GM12878 (cell line): Measurements from ENCODE around the gene GRAMD1A. TPM values are rescaled to one million over a fixed set of nuclear protein-coding genes. Genes with fewer than 3 reads are reported as not detected.

Experiments
- ATAC-seq: fragments of 200-7000 bp; cut with Tn5 transposase; 3 replicates; pipeline ENCODE4 v1.9.1; 2020; ENCODE audit warnings: mild to moderate bottlenecking, moderate library complexity
- BruUV-seq: library from RNA; stranded (reverse); fragments of 400-500 nt; replicated peaks from 2 replicates; lab custom pipeline; 2021; lab: Mats Ljungman, UMichigan
- CTCF ChIA-PET: fragments of 300-600 bp; sonication (Branson Sonifier 250); formaldehyde crosslinking; extraction: SDS; loops from one replicate; lab custom pipeline; 2021; ENCODE audit warnings: inconsistent platforms; lab: Yijun Ruan, JAX
- POLR2A ChIA-PET: fragments of 350-600 bp; formaldehyde crosslinking; extraction: SDS; loops from one replicate; lab custom pipeline; 2021; ENCODE audit warnings: inconsistent platforms; lab: Charles Lee
- RAD21 ChIA-PET: fragments of 300-600 bp; sonication (Branson Sonifier 250); formaldehyde crosslinking; loops from one replicate; lab custom pipeline; 2023; ENCODE audit warnings: antibody characterized with exemption; ENCODE audit not compliant: unreplicated experiment; lab: Charles Lee
- SMC1A ChIA-PET: fragments of 300-600 bp; sonication (Branson Sonifier 250); formaldehyde crosslinking; loops from one replicate; lab custom pipeline; 2023; ENCODE audit not compliant: unreplicated experiment, uncharacterized antibody; lab: Charles Lee
- DNase-seq: peaks from one replicate; pipeline ENCODE4 v3.0.0-alpha.2; 2011; ENCODE audit warnings: low read depth, low spot score
- FAIRE-seq: peaks from 3 replicates; lab custom pipeline; 2011; peaks lifted over from hg19 to GRCh38; lab: Jason Lieb, UNC
- H2AFZ ChIP-seq: 2 replicates; pipeline ENCODE4 v1.6.0; 2011; ENCODE audit warnings: low read depth, low read length, control low read depth; ENCODE audit not compliant: control insufficient read depth
- H3K27ac ChIP-seq: 2 replicates; pipeline ENCODE4 v1.5.1; 2011; ENCODE audit warnings: control low read depth; ENCODE audit not compliant: control insufficient read depth, insufficient read depth
- H3K27me3 ChIP-seq, 2 experiments: replicated peaks in 1 of 2; 2 replicates each; pipeline versions ENCODE4 v1.6.0 to v1.6.1; 2011; ENCODE audit warnings: low read length in 1 of 2; ENCODE audit not compliant: control insufficient read depth in 2 of 2, insufficient read depth in 2 of 2
- H3K36me3 ChIP-seq, 2 experiments: 2 replicates each; pipeline ENCODE4 v1.5.1; 2011; ENCODE audit warnings: low read length in 1 of 2; ENCODE audit not compliant: control insufficient read depth in 2 of 2, insufficient read depth in 2 of 2
- H3K4me1 ChIP-seq: 2 replicates; pipeline ENCODE4 v1.6.1; 2011; ENCODE audit warnings: mild to moderate bottlenecking, low read length, moderate library complexity, mixed read lengths; ENCODE audit not compliant: control insufficient read depth, insufficient read depth
- H3K4me2 ChIP-seq: 2 replicates; pipeline ENCODE4 v1.6.0; 2011; ENCODE audit warnings: control low read depth; ENCODE audit not compliant: control insufficient read depth, insufficient read depth
- H3K4me3 ChIP-seq: fragments of 200-600 bp; sonication (generic); 2 replicates; pipeline ENCODE4 v1.5.1; 2016
- H3K79me2 ChIP-seq: 2 replicates; pipeline ENCODE4 v1.6.0; 2011; ENCODE audit warnings: low read length; ENCODE audit not compliant: control insufficient read depth, insufficient read depth
- H3K9ac ChIP-seq: 2 replicates; pipeline ENCODE4 v1.8.0; 2011; ENCODE audit warnings: low read length, control low read depth, mixed read lengths; ENCODE audit not compliant: control insufficient read depth, insufficient read depth
- H3K9me3 ChIP-seq: replicated peaks from 3 replicates; pipeline ENCODE4 v1.5.1; 2011; ENCODE audit warnings: mild to moderate bottlenecking, low read length; ENCODE audit not compliant: control insufficient read depth, insufficient read depth
- H4K20me1 ChIP-seq: 2 replicates; pipeline ENCODE4 v1.6.0; 2011; ENCODE audit not compliant: control insufficient read depth, insufficient read depth
- ASH2L ChIP-seq: fragments of 300-600, 200-600 bp; sonication (generic); IDR thresholded peaks from 2 replicates; pipeline ENCODE4 v1.6.1; 2017; ENCODE audit warnings: low read depth, mild to moderate bottlenecking, borderline replicate concordance
- CHD2 ChIP-seq: IDR thresholded peaks from 2 replicates; pipeline ENCODE4 v1.6.1; 2011; ENCODE audit warnings: low read depth, low read length, improper control_type of control experiment, borderline replicate concordance
- CREM ChIP-seq: IDR thresholded peaks from 2 replicates; pipeline ENCODE4 v1.6.1; 2014; ENCODE audit warnings: antibody characterized with exemption, low read depth
- CTCF ChIP-seq, 3 experiments: IDR thresholded peaks in 2 of 3; conservative IDR thresholded peaks in 1 of 3; 2 replicates each; pipeline ENCODE4 v1.5.1; 2011; ENCODE audit warnings: low read depth in 3 of 3, low read length in 3 of 3, mild to moderate bottlenecking in 3 of 3, control low read depth in 2 of 3, moderate library complexity in 2 of 3, inconsistent platforms in 1 of 3, mixed read lengths in 1 of 3; ENCODE audit not compliant: control insufficient read depth in 2 of 3, insufficient read depth in 1 of 3; ENCODE audit errors: extremely low read depth in 1 of 3
- DPF2 ChIP-seq: fragments of 450-650 bp; IDR thresholded peaks from 2 replicates; pipeline ENCODE4 v1.6.1; 2017; ENCODE audit warnings: mild to moderate bottlenecking
- FOXM1 ChIP-seq: IDR thresholded peaks from 2 replicates; pipeline ENCODE4 v1.6.1; 2012; ENCODE audit warnings: low read depth, mild to moderate bottlenecking, inconsistent platforms, low read length, moderate library complexity
- KAT2A ChIP-seq: conservative IDR thresholded peaks from 2 replicates; pipeline ENCODE4 v1.6.1; 2011; ENCODE audit warnings: low read depth, low read length; ENCODE audit not compliant: control insufficient read depth
- MXI1 ChIP-seq: fragments of 150-350 bp; IDR thresholded peaks from 2 replicates; pipeline ENCODE4 v1.6.1; 2011; ENCODE audit warnings: low read depth, mild to moderate bottlenecking, inconsistent platforms, low read length, improper control_type of control experiment
- NBN ChIP-seq: fragments of 450-650 bp; IDR thresholded peaks from 2 replicates; pipeline ENCODE4 v1.6.1; 2016
- NFYB ChIP-seq: IDR thresholded peaks from 2 replicates; pipeline ENCODE4 v1.6.1; 2011; ENCODE audit warnings: low read depth, mild to moderate bottlenecking, low read length, improper control_type of control experiment, moderate library complexity; ENCODE audit not compliant: insufficient read depth
- POU2F2 ChIP-seq: IDR thresholded peaks from 3 replicates; pipeline ENCODE4 v1.6.1; 2011; ENCODE audit warnings: low read depth, mild to moderate bottlenecking, low read length, borderline replicate concordance
- TARDBP ChIP-seq: IDR thresholded peaks from 2 replicates; pipeline ENCODE4 v1.6.1; 2016; ENCODE audit warnings: borderline replicate concordance
- USF1 ChIP-seq: IDR thresholded peaks from 2 replicates; pipeline ENCODE4 v1.6.1; 2011; ENCODE audit warnings: borderline replicate concordance, low read depth, mild to moderate bottlenecking, moderate library complexity, mixed read lengths, low read length; ENCODE audit not compliant: insufficient read depth; ENCODE audit errors: extremely low read length
- ZNF217 ChIP-seq: fragments of 450-650 bp; IDR thresholded peaks from 2 replicates; pipeline ENCODE4 v1.6.1; 2017; ENCODE audit warnings: antibody characterized with exemption, mild to moderate bottlenecking
- WGBS: methylation state at CpG from one replicate; pipeline ENCODE4 v1.1.6; 2016; ENCODE audit warnings: low lambda C conversion rate; ENCODE audit not compliant: insufficient replicate concordance, insufficient coverage; ENCODE audit errors: missing lambda C conversion rate; 5-methylcytosine and 5-hydroxymethylcytosine counted together
- in situ Hi-C: fragments of 300-500 bp; cut with MboI; formaldehyde crosslinking; loops from 9 replicates; pipeline ENCODE4 v1.14.3; 2018; ENCODE audit warnings: mixed read lengths
- intact Hi-C: fragments of 100-400 bp; cut with micrococcal nuclease; formaldehyde crosslinking; loops from one replicate; pipeline ENCODE4 v1.14.2; 2022; ENCODE audit not compliant: unreplicated experiment
- polyA plus RNA-seq, 11 experiments: library from polyadenylated mRNA; depleted of rRNA in 4 of 11; unstranded in 6 of 11; stranded (reverse) in 5 of 11; fragments of >200 nt; fragmentation: Nextera tagmentation in 4 of 11; fragmentation: Illumina TruSeq in 1 of 11; extraction: Ambion mirVana in 4 of 11; extraction: Trizol in 1 of 11; gene quantifications; 1 replicate in 1 of 11; 2 replicates in 10 of 11; pipeline versions ENCODE4 v1.2.1 to v1.2.3, GENCODE V29; 2011 to 2016; ENCODE audit warnings: inconsistent platforms in 2 of 11, missing spikeins in 2 of 11, low read depth in 1 of 11
- total RNA-seq, 4 experiments: library from RNA; depleted of rRNA in 3 of 4; stranded (reverse); fragments of >200 nt in 3 of 4; fragmentation: Illumina TruSeq in 1 of 4; extraction: Trizol in 1 of 4; gene quantifications; 2 replicates each; pipeline versions ENCODE4 v1.2.1 to v1.2.3, GENCODE V29; 2013 to 2021

GRAMD1A gene
- total and polyA plus RNA-seq, 10 of the 15 experiments (the other 5 are each of a cell fraction or from before 2014, with no cell fraction given): 0.79 to 73.6 (median 35.3) TPM

GRCh38 chr19:35065574-35065973 lies 65.5 kb downstream of the GRAMD1A start:
- CTCF ChIA-PET: interaction anchor here (2.3 to 3.6 kb wide), 4 partner anchors 17 to 26 kb away, joined by 7 to 66 read pairs (median 37); no protein-coding TSS in a partner anchor
- Histone ChIP-seq H3K79me2 (no peaks in the 10 kb centered on the region), H2AFZ (no peak overlapping the region)
- in situ Hi-C loops: loop anchor here (5.0 kb wide), 1 partner anchor 72 kb away; the partner anchor contains the start of genes FXYD1 and LGI4
- TF ChIP-seq USF1 (no peak), NBN (no peak), DPF2 (no peak), POU2F2 (no peak), NFYB (no peak), KAT2A (no peak), FOXM1 (no peak), CHD2 (no peak), CREM (no peak), ZNF217 (no peak), TARDBP (no peak), MXI1 (no peak), CTCF (IDR thresholded peaks at IDR 0.05 in 2 of 3, conservative IDR thresholded peaks at IDR 0.05 in 1 of 3; ENCODE audit: control insufficient read depth in 2 of 3, extremely low read depth in 1 of 3, insufficient read depth in 1 of 3, low read depth in 3 of 3, low read length in 3 of 3) (no peak), ASH2L (no peak)
- TF ChIP-seq, all 136 proteins: peak for 0
- no peak overlapping the region for H3K9ac ChIP-seq
- ATAC-seq (no peak), DNase-seq (no peak), FAIRE-seq (no peak)
- POLR2A ChIA-PET: no interaction called here
- H4K20me1 ChIP-seq: no peaks in the 10 kb centered on the region
- intact Hi-C loops: no loop called here
- H3K4me3 ChIP-seq: no peak overlapping the region
- H3K27ac ChIP-seq: no peak overlapping the region
- H3K36me3 ChIP-seq: no peaks in the 10 kb centered on the region
- RAD21 ChIA-PET: interaction anchor here (2.6 kb wide), 1 partner anchor 21 kb away, joined by 26 read pairs; no protein-coding TSS in a partner anchor
- no peak overlapping the region for H3K4me2 ChIP-seq
- H3K9me3 ChIP-seq: no peaks in the 10 kb centered on the region; the same call in 2 of the 3 replicates
- H3K27me3 ChIP-seq: no peaks in the 10 kb centered on the region
- no TSS peak for BruUV-seq
- H3K4me1 ChIP-seq: peaks cover 4% of the 10 kb centered on the region; the same call in 1 of the 2 replicates
- WGBS: 62% methylated on average over 10 of the region's 10 CpGs
- SMC1A ChIA-PET: no interaction called here
